SK-N-SH (cell line): ENCODE data around the gene MOGAT3. TPM values are rescaled to one million over a fixed set of nuclear protein-coding genes. Genes with fewer than 3 reads are reported as not detected.

Source experiments
- CTCF ChIA-PET: fragments of 300-600, 350-600 bp; formaldehyde crosslinking; extraction: SDS; loops from one replicate; lab custom pipeline; 2021; lab: Yijun Ruan, JAX
- POLR2A ChIA-PET: fragments of 350-600 bp; sonication (Branson Sonifier 250); formaldehyde crosslinking; extraction: SDS; loops from one replicate; lab custom pipeline; 2020; ENCODE audit warnings: antibody characterized with exemption, inconsistent platforms; lab: Yijun Ruan, JAX
- DNase-seq: peaks from one replicate; pipeline ENCODE4 v3.0.0; 2012
- H2AFZ ChIP-seq: fragments of 200-600 bp; sonication (generic); 2 replicates; pipeline ENCODE4 v1.8.1; 2016; ENCODE audit warnings: antibody characterized with exemption, mild to moderate bottlenecking, low read depth
- H3F3A ChIP-seq: fragments of 200-600 bp; sonication (generic); replicated peaks from 2 replicates; pipeline ENCODE3; 2016; ENCODE audit warnings: antibody characterized with exemption, mild to moderate bottlenecking; ENCODE audit not compliant: insufficient read depth
- H3K27ac ChIP-seq, 2 experiments: fragments of 200-500 bp in 1 of 2; fragments of 200-600 bp in 1 of 2; sonication (Bioruptor generic) in 1 of 2; sonication (generic), shearing (Covaris generic) in 1 of 2; 2 replicates each; pipeline versions ENCODE4 v1.5.1 to v1.6.1; 2014 to 2016; ENCODE audit warnings: low read depth in 2 of 2, inconsistent platforms in 1 of 2, low read length in 1 of 2, mild to moderate bottlenecking in 1 of 2, mixed read lengths in 1 of 2
- H3K27me3 ChIP-seq: fragments of 200-600 bp; sonication (generic), shearing (Covaris generic); 2 replicates; pipeline ENCODE4 v1.6.1; 2016; ENCODE audit warnings: mixed run types; ENCODE audit not compliant: insufficient read depth
- H3K36me3 ChIP-seq, 2 experiments: fragments of 200-500 bp in 1 of 2; fragments of 200-600 bp in 1 of 2; sonication (Bioruptor generic) in 1 of 2; sonication (generic) in 1 of 2; replicated peaks in 1 of 2; 2 replicates each; pipeline versions ENCODE3 to v1.5.1; 2014 to 2016; ENCODE audit warnings: low read length in 1 of 2, mild to moderate bottlenecking in 1 of 2; ENCODE audit not compliant: insufficient read depth in 2 of 2, control insufficient read depth in 1 of 2
- H3K4me1 ChIP-seq, 2 experiments: fragments of 200-500 bp in 1 of 2; fragments of 200-600 bp in 1 of 2; sonication (Bioruptor generic) in 1 of 2; sonication (generic), shearing (Covaris generic) in 1 of 2; 2 replicates each; pipeline versions ENCODE4 v1.5.1 to v1.6.1; 2014 to 2016; ENCODE audit warnings: low read depth in 1 of 2, low read length in 1 of 2, mixed run types in 1 of 2; ENCODE audit not compliant: insufficient read depth in 2 of 2, control insufficient read depth in 1 of 2
- H3K4me2 ChIP-seq: fragments of 200-600 bp; sonication (generic), shearing (Covaris generic); 2 replicates; pipeline ENCODE4 v1.6.1; 2017; ENCODE audit warnings: mixed run types
- H3K4me3 ChIP-seq, 2 experiments: fragments of 200-500 bp in 1 of 2; fragments of 200-600 bp in 1 of 2; sonication (Bioruptor generic) in 1 of 2; sonication (generic), shearing (Covaris generic) in 1 of 2; 2 replicates each; pipeline versions ENCODE4 v1.5.1 to v1.8.1; 2014 to 2016; ENCODE audit warnings: low read depth in 2 of 2, inconsistent platforms in 1 of 2, low read length in 1 of 2, mild to moderate bottlenecking in 1 of 2, mixed read lengths in 1 of 2, moderate library complexity in 1 of 2
- H3K79me2 ChIP-seq: fragments of 200-600 bp; sonication (generic); 2 replicates; pipeline ENCODE4 v1.8.1; 2017; ENCODE audit warnings: mild to moderate bottlenecking; ENCODE audit not compliant: insufficient read depth
- H3K9ac ChIP-seq: fragments of 200-600 bp; sonication (generic); 2 replicates; pipeline ENCODE4 v1.6.1; 2017; ENCODE audit warnings: mixed run types
- H3K9me2 ChIP-seq: fragments of 200-600 bp; sonication (generic); 2 replicates; pipeline ENCODE4 v1.6.1; 2017; ENCODE audit warnings: mixed run types
- H3K9me3 ChIP-seq: fragments of 200-600 bp; sonication (generic); 2 replicates; pipeline ENCODE4 v1.6.1; 2017; ENCODE audit warnings: mixed run types, mild to moderate bottlenecking, moderate library complexity
- H4K20me1 ChIP-seq: fragments of 200-600 bp; sonication (generic); 2 replicates; pipeline ENCODE4 v1.6.1; 2017; ENCODE audit warnings: mild to moderate bottlenecking, mixed run types; ENCODE audit not compliant: insufficient read depth
- CHD2 ChIP-seq: fragments of 150-350 bp; IDR thresholded peaks from 2 replicates; pipeline ENCODE4 v1.6.1; 2018; ENCODE audit warnings: low read length; ENCODE audit not compliant: partially characterized antibody
- EP300 ChIP-seq, 2 experiments: IDR thresholded peaks; 2 replicates each; pipeline versions ENCODE4 v1.4.0 to v1.6.1; 2012; ENCODE audit warnings: borderline replicate concordance in 1 of 2, low read depth in 1 of 2, low read length in 1 of 2
- FOXJ3 ChIP-seq: sonication (generic); formaldehyde crosslinking; IDR thresholded peaks from 2 replicates; pipeline ENCODE4 v1.5.1; 2020; ENCODE audit warnings: mild to moderate bottlenecking, missing genetic modification reagents
- FOXM1 ChIP-seq: IDR thresholded peaks from 2 replicates; pipeline ENCODE4 v1.4.0; 2012; ENCODE audit warnings: low read depth, mild to moderate bottlenecking
- GABPA ChIP-seq: IDR thresholded peaks from 2 replicates; pipeline ENCODE4 v1.4.0; 2012; ENCODE audit warnings: low read depth, mild to moderate bottlenecking
- IRF3 ChIP-seq: fragments of 150-350 bp; IDR thresholded peaks from 2 replicates; pipeline ENCODE4 v1.6.1; 2016; ENCODE audit warnings: mild to moderate bottlenecking, low read depth, low read length
- JUND ChIP-seq: IDR thresholded peaks from 2 replicates; pipeline ENCODE4 v1.4.0; 2012
- MAX ChIP-seq: IDR thresholded peaks from 2 replicates; pipeline ENCODE4 v1.4.0; 2012; ENCODE audit warnings: low read depth
- MXI1 ChIP-seq: IDR thresholded peaks from 2 replicates; pipeline ENCODE4 v1.6.1; 2012; ENCODE audit warnings: mild to moderate bottlenecking, low read depth, low read length, improper control_type of control experiment
- PBX3 ChIP-seq: IDR thresholded peaks from 2 replicates; pipeline ENCODE4; 2012
- RAD21 ChIP-seq: IDR thresholded peaks from 2 replicates; pipeline ENCODE4 v1.6.1; 2012; ENCODE audit warnings: mild to moderate bottlenecking, low read length
- RFX5 ChIP-seq: IDR thresholded peaks from 2 replicates; pipeline ENCODE4 v1.6.1; 2012; ENCODE audit warnings: mild to moderate bottlenecking, improper control_type of control experiment, low read length
- RXRA ChIP-seq: IDR thresholded peaks from 2 replicates; pipeline ENCODE4 v1.4.0; 2012; ENCODE audit warnings: low read depth, mild to moderate bottlenecking, borderline replicate concordance
- SIN3A ChIP-seq: IDR thresholded peaks from 2 replicates; pipeline ENCODE4 v1.6.1; 2012; ENCODE audit warnings: low read depth, mild to moderate bottlenecking, low read length, moderate library complexity, borderline replicate concordance
- USF1 ChIP-seq: IDR thresholded peaks from 2 replicates; pipeline ENCODE4 v1.4.0; 2012; ENCODE audit warnings: low read depth, borderline replicate concordance
- WGBS: methylation state at CpG from one replicate; pipeline ENCODE4 v1.1.6; 2017; ENCODE audit warnings: low lambda C conversion rate; 5-methylcytosine and 5-hydroxymethylcytosine counted together
- polyA plus RNA-seq, 3 experiments: library from polyadenylated mRNA; depleted of rRNA; stranded (reverse); fragments of >200 nt; gene quantifications; 2 replicates each; pipeline ENCODE4 v1.2.3, GENCODE V29; 2012
- TF ChIP-seq, protein P1 (sequence below): fragments of 150-350 bp; IDR thresholded peaks from 2 replicates; pipeline ENCODE4 v1.6.1; 2017; ENCODE audit warnings: antibody characterized with exemption, low read length, low read depth, borderline replicate concordance

Gene MOGAT3
- polyA plus RNA-seq, 1 of the 3 experiments (the other 2 are of a cell fraction), result not detected

DNA sequence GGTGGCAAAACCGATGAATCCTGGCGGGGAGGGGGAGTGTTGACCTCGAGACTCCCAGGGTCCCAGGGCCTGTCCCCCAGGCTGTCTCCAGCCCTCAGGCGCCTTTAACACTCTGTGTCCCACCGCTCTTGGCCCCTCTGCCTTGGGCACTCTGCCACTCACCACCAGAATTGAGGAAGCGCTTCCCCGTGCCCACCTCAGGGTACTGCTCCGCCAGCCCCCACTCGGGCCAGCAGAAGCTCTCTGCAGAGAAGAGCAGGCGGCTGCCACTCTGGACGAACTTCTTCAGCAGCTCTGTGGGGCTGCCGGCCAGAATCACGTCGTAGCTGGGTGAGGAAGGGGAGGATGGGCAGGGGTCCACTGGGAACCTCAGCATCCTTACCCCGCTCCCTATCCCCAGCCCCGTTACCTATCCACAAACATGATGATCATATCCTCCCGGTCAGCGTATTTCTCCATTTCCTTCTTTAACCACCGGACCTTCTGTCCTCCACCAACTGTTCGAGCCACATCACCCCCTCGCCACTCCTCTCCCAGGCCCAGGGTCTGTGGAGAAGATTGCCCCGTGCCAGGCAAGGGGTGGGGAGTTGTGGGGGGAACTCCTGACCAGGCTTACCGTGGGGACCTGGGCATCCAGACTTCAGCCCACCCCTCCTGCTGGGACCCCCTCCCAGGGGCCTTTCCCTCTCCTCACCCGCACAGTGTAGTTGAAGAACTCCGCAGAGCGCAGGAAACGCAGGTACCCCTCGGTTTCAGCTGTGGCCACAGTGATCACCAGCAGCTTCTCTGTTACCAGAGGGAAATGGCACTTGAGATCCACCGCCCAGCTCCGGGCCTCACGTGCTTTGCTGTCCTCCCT lies 15.4 kb upstream of the MOGAT3 start:
- Histone ChIP-seq H3K4me1 (peaks cover 8 to 27% of the 10 kb centered on the region in 2 experiments; a peak in 2 of 4 replicates), H3K36me3 (peaks cover 19 to 21% of the 10 kb centered on the region in 2 experiments), H3K4me2 (peak overlapping the region; percentile 95), H3F3A (no peaks in the 10 kb centered on the region), H3K27me3 (no peaks in the 10 kb centered on the region), H3K9ac (peak overlapping the region; percentile 81), H2AFZ (peak overlapping the region; percentile 43; the same call in 1 of the 2 replicates), H3K9me2 (no peaks in the 10 kb centered on the region), H3K4me3 (peak overlapping the region; percentile 66 to 84), H3K9me3 (no peaks in the 10 kb centered on the region), H4K20me1 (peaks cover 4% of the 10 kb centered on the region; the same call in 1 of the 2 replicates), H3K79me2 (peaks cover 66% of the 10 kb centered on the region), H3K27ac (peak overlapping the region; percentile 93 to 95)
- WGBS, result 63% methylated on average over 30 of the region's 31 CpGs
- POLR2A ChIA-PET, result interaction anchor here (0.8 to 4.1 kb wide), 9 partner anchors 8 to 1115 kb away, joined by 3 to 38 read pairs (median 5); partner anchors contain the start of genes AP4M1, FIS1, MCM7 and UFSP1
- DNase-seq, result no peak
- CTCF ChIA-PET, result interaction anchor here (0.9 to 7.6 kb wide), 12 partner anchors 10 to 74 kb away, joined by 3 to 60 read pairs (median 6); partner anchors contain the start of gene FIS1
- TF ChIP-seq USF1 (no peak; the same call in 1 of the 2 replicates), MXI1 (peak; percentile 84), MAX (peak; percentile 90), IRF3 (no peak)

DNA sequence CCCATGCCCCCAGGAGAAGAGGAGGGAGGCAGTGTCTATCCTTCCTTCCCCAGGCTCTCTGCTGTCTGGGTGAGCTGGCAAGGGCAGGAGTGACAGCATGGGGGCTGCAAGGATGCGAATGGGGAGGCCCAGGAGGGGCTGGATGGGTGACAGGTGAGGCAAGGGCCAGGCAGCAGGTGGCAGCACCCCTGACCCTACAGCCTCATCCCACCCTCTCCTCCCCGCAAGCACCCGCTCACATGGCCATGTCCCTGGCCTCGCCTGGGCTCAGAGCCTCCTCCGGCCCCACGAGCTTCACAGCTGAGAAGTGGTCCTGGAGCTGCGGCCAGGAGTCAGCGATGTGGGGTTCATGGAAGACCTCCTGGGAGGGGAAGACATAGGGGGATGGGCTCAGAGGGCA lies 11.2 kb upstream of the MOGAT3 start:
- Histone ChIP-seq H3K27ac (no peak overlapping the region), H3K4me2 (no peak overlapping the region), H3K27me3 (no peaks in the 10 kb centered on the region), H4K20me1 (no peaks in the 10 kb centered on the region), H3K79me2 (peaks cover 33% of the 10 kb centered on the region), H3F3A (peaks cover 9% of the 10 kb centered on the region), H3K36me3 (peaks cover 33 to 39% of the 10 kb centered on the region in 2 experiments), H3K9me3 (no peaks in the 10 kb centered on the region), H3K4me1 (peaks cover 8 to 21% of the 10 kb centered on the region in 2 experiments; a peak in 2 of 4 replicates), H3K9me2 (no peaks in the 10 kb centered on the region), H3K4me3 (no peak overlapping the region), H2AFZ (no peak overlapping the region), H3K9ac (no peak overlapping the region)
- TF ChIP-seq FOXJ3 (CRISPR knock-in tag) (no peak), PBX3 (no peak), SIN3A (no peak), FOXM1 (no peak), CHD2 (no peak), MAX (no peak), EP300 (IDR thresholded peaks at IDR 0.05; ENCODE audit: borderline replicate concordance in 1 of 2, low read depth in 1 of 2, low read length in 1 of 2) (no peak), RFX5 (no peak), GABPA (no peak), JUND (no peak), RXRA (no peak), IRF3 (no peak), RAD21 (no peak)
- TF ChIP-seq, protein P1, sequence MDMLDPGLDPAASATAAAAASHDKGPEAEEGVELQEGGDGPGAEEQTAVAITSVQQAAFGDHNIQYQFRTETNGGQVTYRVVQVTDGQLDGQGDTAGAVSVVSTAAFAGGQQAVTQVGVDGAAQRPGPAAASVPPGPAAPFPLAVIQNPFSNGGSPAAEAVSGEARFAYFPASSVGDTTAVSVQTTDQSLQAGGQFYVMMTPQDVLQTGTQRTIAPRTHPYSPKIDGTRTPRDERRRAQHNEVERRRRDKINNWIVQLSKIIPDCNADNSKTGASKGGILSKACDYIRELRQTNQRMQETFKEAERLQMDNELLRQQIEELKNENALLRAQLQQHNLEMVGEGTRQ, result no peak
- CTCF ChIA-PET, result interaction anchor here (1.1 to 7.6 kb wide), 5 partner anchors 19 to 78 kb away, joined by 3 to 45 read pairs (median 4); no protein-coding TSS in a partner anchor
- DNase-seq, result no peak
- POLR2A ChIA-PET, result no interaction called here
- WGBS, result 97% methylated on average over 8 of the region's 8 CpGs
